GM12864 (cell line): ENCODE measurements around the gene TRIAP1.
"Not testable (repeated sequence)": the region's sequence is repeated elsewhere in the genome, so short reads cannot be mapped to it uniquely, and the experiment has no call there.

Experiments used
- DNase-seq: peaks from one replicate; pipeline ENCODE4 v3.0.0-alpha.2; 2011; ENCODE audit warnings: low read depth
- H3K4me3 ChIP-seq: 2 replicates; pipeline ENCODE4 v1.5.1; 2011; ENCODE audit warnings: mild to moderate bottlenecking, low read depth, low read length, control low read depth
- CTCF ChIP-seq: IDR thresholded peaks from 2 replicates; pipeline ENCODE4 v1.5.1; 2011; ENCODE audit warnings: low read depth, mild to moderate bottlenecking, moderate library complexity, low read length, control low read depth, inconsistent platforms; ENCODE audit errors: missing control alignments

The TRIAP1 gene

GRCh38 chr12:120445911-120446843, at the start of gene TRIAP1, which contains the start of gene GATC:
TRIAP1 (minus strand) TSS chr12:120446384; CDS start chr12:120446372, 12 bp downstream.
GATC (plus strand) TSS chr12:120446444; CDS start chr12:120446481, 37 bp downstream.
- no peak for TF ChIP-seq CTCF
- DNase-seq, result no peak

DNA sequence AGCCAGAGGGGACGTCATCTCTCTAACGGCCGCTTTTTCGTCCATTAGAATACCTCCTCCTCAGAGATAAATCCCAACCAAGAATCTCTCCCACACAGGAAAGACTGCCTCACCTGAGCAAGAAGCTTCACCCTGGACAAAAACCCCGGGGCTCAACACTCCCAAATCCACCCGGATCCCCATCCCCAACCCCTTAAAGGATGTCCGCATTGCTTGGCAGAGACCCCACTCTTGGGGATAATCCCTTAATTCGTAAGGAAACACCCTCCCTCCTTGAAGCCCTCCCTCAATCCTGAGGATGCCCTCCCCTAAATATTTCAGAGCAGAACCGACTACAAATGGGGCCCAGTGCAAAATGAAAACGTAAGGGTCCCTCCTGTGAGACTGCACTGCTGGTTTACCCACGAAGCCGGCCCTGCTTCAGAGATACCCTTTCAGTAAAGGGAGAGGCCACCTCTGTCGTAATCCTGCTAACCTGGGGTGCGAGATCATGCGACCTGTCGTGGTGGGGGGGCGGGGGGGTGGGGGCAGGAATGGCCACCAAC, 49.1 kb upstream of the TRIAP1 start:
- DNase-seq, result no peak
- H3K4me3 ChIP-seq, result peak overlapping the region; percentile 99
- TF ChIP-seq CTCF, result no peak

More at GRCh38 chr12:120445911-120446843, at the start of gene TRIAP1, which contains the start of gene GATC:
- H3K4me3 ChIP-seq, result peak within 1 kb of the TSS; percentile 93

GRCh38 chr12:120490833-120491512, 44.8 kb upstream of the TRIAP1 start:
- DNase-seq, result no peak
- no peak overlapping the region for H3K4me3 ChIP-seq
- no peak for TF ChIP-seq CTCF

GRCh38 chr12:120490325-120490724, 44.1 kb upstream of the TRIAP1 start:
- no peak for TF ChIP-seq CTCF
- no peak for DNase-seq
- H3K4me3 ChIP-seq, result no peak overlapping the region

DNA sequence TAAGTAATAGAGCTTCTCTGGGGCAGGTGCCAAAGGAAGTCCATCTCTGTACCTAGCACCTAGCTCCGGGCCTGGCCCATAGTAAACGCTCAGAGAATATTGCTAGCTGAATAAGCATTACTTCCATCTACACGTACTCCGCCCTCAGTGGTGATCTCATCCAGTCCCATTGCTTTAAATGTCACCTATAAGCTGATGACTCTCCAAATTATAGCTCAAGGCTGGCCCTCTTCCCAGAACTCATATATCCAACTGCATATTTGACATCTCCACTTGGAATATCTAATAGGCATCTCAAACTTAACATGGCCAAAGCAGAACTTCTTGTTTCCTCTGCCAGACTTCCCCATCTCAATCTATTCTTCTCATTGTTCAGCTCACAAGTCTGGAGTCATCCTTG, 42.8 kb upstream of the TRIAP1 start:
- no peak for TF ChIP-seq CTCF
- H3K4me3 ChIP-seq, result no peak overlapping the region
- no peak for DNase-seq

DNA sequence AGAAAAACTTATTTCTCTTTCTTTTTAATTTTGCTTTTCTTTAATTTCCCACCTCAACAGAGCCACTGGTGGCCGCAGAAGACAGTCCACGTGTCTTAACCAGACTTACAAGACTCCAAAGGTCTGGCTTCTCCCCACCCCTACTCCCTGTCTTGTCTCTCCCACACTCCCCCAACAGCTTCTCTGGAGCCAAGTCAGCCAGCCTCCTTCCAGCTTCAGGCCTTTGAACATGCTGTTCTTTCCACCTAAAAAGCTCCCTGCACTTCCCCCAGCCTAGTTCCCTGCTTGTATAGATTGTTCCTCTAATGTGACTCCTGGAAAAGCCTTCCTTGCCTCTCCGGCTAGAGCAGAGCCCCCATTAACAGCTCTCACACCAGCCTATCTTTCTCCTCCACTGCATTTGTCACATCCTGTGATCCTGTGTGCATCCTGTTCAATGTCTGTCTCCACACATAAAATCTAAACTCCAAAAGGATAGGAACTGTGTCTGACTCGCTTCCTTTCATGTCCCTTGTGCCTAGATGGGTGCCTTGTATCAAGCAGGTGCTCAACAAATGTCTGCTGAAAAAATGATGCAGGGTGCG, 42.0 kb upstream of the TRIAP1 start:
- DNase-seq, result no peak
- no peak for TF ChIP-seq CTCF
- H3K4me3 ChIP-seq, result no peak overlapping the region

DNA sequence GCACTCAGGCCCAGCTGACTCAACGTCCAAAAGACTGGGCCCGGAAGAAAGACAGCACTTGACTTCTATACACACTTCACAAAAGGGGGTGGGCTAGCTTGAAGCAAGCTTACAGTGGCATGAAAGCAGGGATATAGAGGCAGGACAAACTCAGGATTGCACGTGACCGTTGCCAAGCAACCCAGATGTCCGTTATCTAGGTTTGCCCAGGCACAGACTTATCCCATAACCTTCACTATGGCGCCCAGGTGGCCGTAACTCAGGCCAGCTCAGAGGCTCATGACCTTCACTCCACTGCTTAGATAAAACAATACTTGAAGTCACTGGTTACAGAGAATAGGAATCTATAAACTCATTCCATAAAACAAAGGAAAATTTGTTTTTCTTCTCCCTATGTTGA, 41.4 kb upstream of the TRIAP1 start:
- H3K4me3 ChIP-seq, DNase-seq: not testable (repeated sequence)
